Esophagus (tissue), 2 donors: Measurements from ENCODE around the gene OTUD6A. TPM values are rescaled to one million over a fixed set of nuclear protein-coding genes. Genes with fewer than 3 reads are reported as not detected.

Experiments used
- H3K27ac ChIP-seq, 2 donors: one replicate each; pipeline ENCODE4 v1.5.1; 2013; ENCODE audit warnings: low read depth in 2 of 2, mild to moderate bottlenecking in 2 of 2, inconsistent platforms in 1 of 2, low read length in 1 of 2, moderate library complexity in 1 of 2
- H3K27me3 ChIP-seq, 2 donors: one replicate each; pipeline ENCODE4 v1.6.1; 2013; ENCODE audit warnings: low read length in 2 of 2, control low read depth in 1 of 2, mild to moderate bottlenecking in 1 of 2; ENCODE audit not compliant: insufficient read depth in 2 of 2, control insufficient read depth in 1 of 2
- H3K36me3 ChIP-seq, 2 donors: one replicate each; pipeline ENCODE4 v1.6.1; 2013; ENCODE audit warnings: low read length in 1 of 2; ENCODE audit not compliant: control insufficient read depth in 2 of 2, insufficient read depth in 2 of 2
- H3K4me1 ChIP-seq, 2 donors: one replicate each; pipeline ENCODE4 v1.6.1; 2013; ENCODE audit warnings: low read length in 1 of 2; ENCODE audit not compliant: control insufficient read depth in 2 of 2, insufficient read depth in 2 of 2
- H3K4me3 ChIP-seq, 2 donors: one replicate each; pipeline ENCODE4 v1.5.1; 2013; ENCODE audit warnings: low read length in 2 of 2, mild to moderate bottlenecking in 2 of 2, low read depth in 1 of 2, moderate library complexity in 1 of 2
- H3K9me3 ChIP-seq, 2 donors: one replicate each; pipeline ENCODE4 v1.6.1; 2013; ENCODE audit warnings: mild to moderate bottlenecking in 2 of 2, low read depth in 1 of 2, low read length in 1 of 2, moderate library complexity in 1 of 2; ENCODE audit not compliant: control insufficient read depth in 2 of 2, insufficient read depth in 1 of 2
- WGBS, 2 donors: extraction: QIAGEN DNeasy Blood & Tissue Kit; methylation state at CpG; one replicate each; pipeline ENCODE4 v1.1.7; 2013; 5-methylcytosine and 5-hydroxymethylcytosine counted together
- polyA plus RNA-seq, 2 donors: library from polyadenylated mRNA; stranded (reverse); fragments of 200-250 nt; gene quantifications; one replicate each; pipeline ENCODE4 v1.2.3, GENCODE V29; 2013
- donor health status: healthy with polysubstance abuse.
- donor health status: Bipolar disorder and iron deficiency.

OTUD6A gene
- polyA plus RNA-seq, 2 donors: not detected

GRCh38 chrX:70079297-70079696, 17.0 kb downstream of the OTUD6A start:
- H3K27me3 ChIP-seq: peaks cover 0 to 4% of the 10 kb centered on the region in 2 donors
- no peak overlapping the region for H3K27ac ChIP-seq
- H3K36me3 ChIP-seq: no peaks in the 10 kb centered on the region
- 85 to 92% methylated on average over 5 of the region's 5 CpGs for WGBS, 2 donors
- no peak overlapping the region for H3K4me3 ChIP-seq
- H3K4me1 ChIP-seq: no peaks in the 10 kb centered on the region
- peaks cover 0 to 2% of the 10 kb centered on the region in 2 donors for H3K9me3 ChIP-seq

GRCh38 chrX:70079870-70080269, 17.6 kb downstream of the OTUD6A start:
- H3K27me3 ChIP-seq: peaks cover 0 to 4% of the 10 kb centered on the region in 2 donors
- no peaks in the 10 kb centered on the region for H3K4me1 ChIP-seq
- H3K4me3 ChIP-seq: no peak overlapping the region
- no peaks in the 10 kb centered on the region for H3K36me3 ChIP-seq
- 66 to 67% methylated on average over 3 of the region's 3 CpGs for WGBS, 2 donors
- peaks cover 0 to 2% of the 10 kb centered on the region in 2 donors for H3K9me3 ChIP-seq
- no peak overlapping the region for H3K27ac ChIP-seq

DNA sequence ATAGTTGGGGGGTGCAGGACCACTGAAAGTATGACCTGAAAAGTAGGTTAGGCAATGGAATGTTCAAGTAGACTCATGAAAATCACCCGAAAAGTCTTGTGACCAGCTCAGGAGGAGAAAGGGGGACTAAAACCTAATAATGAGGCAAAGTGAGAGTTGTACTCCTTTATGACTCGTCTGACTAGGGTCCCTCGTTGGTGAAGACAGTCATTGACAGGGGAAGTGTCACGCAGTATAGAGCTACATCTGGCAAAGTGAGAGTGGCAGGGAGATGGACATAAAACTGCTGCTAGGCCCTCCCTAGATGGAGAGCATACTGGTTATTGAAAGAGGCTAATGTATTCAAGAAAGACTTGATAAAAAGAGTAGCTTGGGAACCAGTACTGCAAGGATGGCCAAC, 20.5 kb downstream of the OTUD6A start:
- Histone ChIP-seq H3K36me3 (no peaks in the 10 kb centered on the region), H3K4me3 (no peak overlapping the region), H3K27ac (no peak overlapping the region), H3K4me1 (no peaks in the 10 kb centered on the region), H3K27me3 (peaks cover 0 to 4% of the 10 kb centered on the region in 2 donors), H3K9me3 (no peaks in the 10 kb centered on the region)
- WGBS, 2 donors: 59 to 81% methylated on average over 4 of the region's 4 CpGs

GRCh38 chrX:70084592-70085240, 22.5 kb downstream of the OTUD6A start:
- WGBS, 2 donors: 65% methylated on average over 5 of the region's 5 CpGs
- no peak overlapping the region for H3K27ac ChIP-seq
- H3K4me1 ChIP-seq: no peaks in the 10 kb centered on the region
- H3K4me3 ChIP-seq: no peak overlapping the region
- H3K27me3 ChIP-seq: peaks cover 0 to 4% of the 10 kb centered on the region in 2 donors
- H3K9me3 ChIP-seq: no peaks in the 10 kb centered on the region
- H3K36me3 ChIP-seq: no peaks in the 10 kb centered on the region

DNA sequence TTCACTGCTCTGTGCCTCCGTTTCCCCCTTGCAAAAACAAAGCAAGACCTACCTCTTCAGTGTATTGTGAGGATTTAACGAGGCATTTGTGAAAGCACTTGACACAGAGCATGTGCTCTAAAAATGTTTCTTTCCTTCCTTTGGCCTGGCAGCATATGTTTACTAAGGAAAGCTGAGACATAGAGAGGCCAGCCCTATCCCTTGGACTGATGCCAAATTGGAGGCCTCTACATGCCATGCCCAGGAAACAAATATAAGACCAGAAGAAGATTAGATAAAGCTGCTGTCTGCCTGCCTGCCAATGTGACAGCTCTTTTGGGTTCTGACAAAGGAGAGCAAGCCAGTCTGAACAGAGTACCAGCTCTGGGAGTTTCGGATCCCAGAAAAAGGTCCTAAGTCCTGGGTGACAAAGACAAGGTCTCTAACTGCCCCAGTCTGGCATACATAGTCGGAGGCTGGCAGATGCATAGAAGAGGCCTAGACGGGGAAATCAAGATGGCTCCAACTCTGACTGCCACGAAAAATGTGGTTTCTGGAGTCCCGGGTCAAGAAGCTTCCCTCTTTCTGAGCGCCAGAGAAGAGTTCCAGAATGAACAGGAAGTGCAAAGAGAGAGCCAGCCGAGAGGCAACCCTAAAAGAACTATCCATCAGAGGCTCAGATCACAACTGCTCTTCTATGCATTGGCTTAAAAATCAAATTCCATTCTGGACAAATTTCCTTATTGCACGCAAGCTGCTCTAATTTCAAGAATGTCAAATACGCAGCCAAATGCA, 25.8 kb downstream of the OTUD6A start:
- H3K27ac ChIP-seq: no peak overlapping the region
- no peaks in the 10 kb centered on the region for H3K4me1 ChIP-seq
- no peaks in the 10 kb centered on the region for H3K27me3 ChIP-seq
- no peaks in the 10 kb centered on the region for H3K9me3 ChIP-seq
- no peaks in the 10 kb centered on the region for H3K36me3 ChIP-seq
- 57 to 59% methylated on average over 11 of the region's 11 CpGs for WGBS, 2 donors
- H3K4me3 ChIP-seq: no peak overlapping the region

- H3K4me3 ChIP-seq: no peak overlapping the region
- no peaks in the 10 kb centered on the region for H3K9me3 ChIP-seq
These were observed 26.5 kb downstream of the OTUD6A start for GRCh38 chrX:70088751-70089150.

GRCh38 chrX:70089604-70090297, 27.5 kb downstream of the OTUD6A start:
- Histone ChIP-seq H3K9me3 (no peaks in the 10 kb centered on the region), H3K27me3 (no peaks in the 10 kb centered on the region), H3K4me3 (no peak overlapping the region), H3K4me1 (no peaks in the 10 kb centered on the region), H3K36me3 (no peaks in the 10 kb centered on the region), H3K27ac (no peak overlapping the region)
- WGBS, 2 donors: 25 to 46% methylated on average over 1 of the region's 1 CpG

More at GRCh38 chrX:70088751-70089150, 26.5 kb downstream of the OTUD6A start:
- Histone ChIP-seq H3K27me3 (no peaks in the 10 kb centered on the region), H3K4me1 (no peaks in the 10 kb centered on the region), H3K36me3 (no peaks in the 10 kb centered on the region), H3K27ac (no peak overlapping the region)

GRCh38 chrX:70092247-70092646, 30.0 kb downstream of the OTUD6A start:
- Histone ChIP-seq H3K4me3 (no peak overlapping the region), H3K4me1 (no peaks in the 10 kb centered on the region), H3K9me3 (no peaks in the 10 kb centered on the region), H3K27me3 (no peaks in the 10 kb centered on the region), H3K36me3 (no peaks in the 10 kb centered on the region), H3K27ac (no peak overlapping the region)
- WGBS, 2 donors: 78 to 87% methylated on average over 4 of the region's 4 CpGs

DNA sequence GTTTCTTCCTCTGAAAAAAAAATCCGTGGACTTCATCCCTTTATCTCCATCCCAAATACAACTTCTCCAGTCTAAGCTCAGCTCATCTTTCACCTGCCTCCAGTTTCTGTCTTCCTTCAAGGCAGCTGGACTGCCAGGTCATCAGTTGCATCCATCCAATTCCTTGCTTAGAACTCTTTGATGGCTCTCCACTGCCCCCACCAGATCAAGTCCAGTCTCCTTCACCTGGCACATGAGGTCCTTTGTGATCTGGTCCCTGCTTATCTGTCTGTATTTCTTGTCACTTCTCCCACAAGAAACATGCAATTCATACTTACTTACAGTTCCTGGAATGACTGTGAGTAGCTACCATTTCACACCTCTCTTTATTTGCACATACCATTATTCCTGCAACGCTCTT, 33.8 kb downstream of the OTUD6A start:
- H3K27me3 ChIP-seq: no peaks in the 10 kb centered on the region
- no peak overlapping the region for H3K4me3 ChIP-seq
- no peaks in the 10 kb centered on the region for H3K9me3 ChIP-seq
- no peaks in the 10 kb centered on the region for H3K36me3 ChIP-seq
- no peaks in the 10 kb centered on the region for H3K4me1 ChIP-seq
- 46 to 49% methylated on average over 2 of the region's 2 CpGs for WGBS, 2 donors
- H3K27ac ChIP-seq: no peak overlapping the region
